Neuron (in vitro differentiated cells): ENCODE measurements around the gene ZNF839.

Experiments used
- H2AFZ ChIP-seq: one replicate; pipeline ENCODE4 v1.6.1; 2013; ENCODE audit warnings: low read depth, mild to moderate bottlenecking, inconsistent platforms, low read length, moderate library complexity
- H3K27me3 ChIP-seq: one replicate; pipeline ENCODE4 v1.6.1; 2013; ENCODE audit warnings: low read length; ENCODE audit not compliant: insufficient read depth
- H3K36me3 ChIP-seq: one replicate; pipeline ENCODE4 v1.6.1; 2013; ENCODE audit warnings: low read length; ENCODE audit not compliant: insufficient read depth
- H3K4me1 ChIP-seq: one replicate; pipeline ENCODE4 v1.6.1; 2013; ENCODE audit warnings: low read length; ENCODE audit not compliant: insufficient read depth
- H3K4me3 ChIP-seq: 2 replicates; pipeline ENCODE4 v1.5.1; 2013; ENCODE audit warnings: mild to moderate bottlenecking, low read length, moderate library complexity
- H3K9me3 ChIP-seq: one replicate; pipeline ENCODE4 v1.6.1; 2013; ENCODE audit warnings: low read length

The ZNF839 gene

DNA sequence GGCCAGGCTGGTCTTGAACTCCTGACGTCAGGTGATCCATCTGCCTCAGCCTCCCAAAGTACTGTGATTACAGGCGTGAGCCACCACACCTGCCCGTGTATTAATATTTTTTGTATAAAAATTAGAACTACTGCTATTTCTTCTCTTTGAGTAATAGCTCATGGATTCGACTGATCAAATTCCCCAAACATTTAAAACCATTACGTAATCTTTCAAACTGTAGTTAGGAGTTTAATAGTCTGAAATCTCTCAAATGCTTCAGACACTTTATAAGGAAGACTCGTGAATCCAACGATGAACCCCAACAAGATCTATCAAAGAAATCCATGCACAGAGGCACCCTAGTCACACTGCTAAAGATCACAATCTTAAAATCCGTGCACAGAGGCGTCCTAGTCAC lies 59.3 kb downstream of the ZNF839 start:
- Histone ChIP-seq H3K4me3 (no peak overlapping the region), H3K27me3 (no peaks in the 10 kb centered on the region), H2AFZ (no peak overlapping the region), H3K4me1 (no peaks in the 10 kb centered on the region), H3K9me3 (no peaks in the 10 kb centered on the region), H3K36me3 (peaks cover 32% of the 10 kb centered on the region)

- H3K36me3 ChIP-seq: peaks cover 9% of the 10 kb centered on the region
- H2AFZ ChIP-seq: no peak overlapping the region
Observed at GRCh38 chr14:102387086-102387485, 67.5 kb downstream of the ZNF839 start.

GRCh38 chr14:102389246-102389645 lies 69.7 kb downstream of the ZNF839 start:
- peaks cover 9% of the 10 kb centered on the region for H3K36me3 ChIP-seq

More at GRCh38 chr14:102387086-102387485, 67.5 kb downstream of the ZNF839 start:
- H3K9me3 ChIP-seq: no peaks in the 10 kb centered on the region
- H3K4me1 ChIP-seq: peaks cover 21% of the 10 kb centered on the region
- no peak overlapping the region for H3K4me3 ChIP-seq
- no peaks in the 10 kb centered on the region for H3K27me3 ChIP-seq

DNA sequence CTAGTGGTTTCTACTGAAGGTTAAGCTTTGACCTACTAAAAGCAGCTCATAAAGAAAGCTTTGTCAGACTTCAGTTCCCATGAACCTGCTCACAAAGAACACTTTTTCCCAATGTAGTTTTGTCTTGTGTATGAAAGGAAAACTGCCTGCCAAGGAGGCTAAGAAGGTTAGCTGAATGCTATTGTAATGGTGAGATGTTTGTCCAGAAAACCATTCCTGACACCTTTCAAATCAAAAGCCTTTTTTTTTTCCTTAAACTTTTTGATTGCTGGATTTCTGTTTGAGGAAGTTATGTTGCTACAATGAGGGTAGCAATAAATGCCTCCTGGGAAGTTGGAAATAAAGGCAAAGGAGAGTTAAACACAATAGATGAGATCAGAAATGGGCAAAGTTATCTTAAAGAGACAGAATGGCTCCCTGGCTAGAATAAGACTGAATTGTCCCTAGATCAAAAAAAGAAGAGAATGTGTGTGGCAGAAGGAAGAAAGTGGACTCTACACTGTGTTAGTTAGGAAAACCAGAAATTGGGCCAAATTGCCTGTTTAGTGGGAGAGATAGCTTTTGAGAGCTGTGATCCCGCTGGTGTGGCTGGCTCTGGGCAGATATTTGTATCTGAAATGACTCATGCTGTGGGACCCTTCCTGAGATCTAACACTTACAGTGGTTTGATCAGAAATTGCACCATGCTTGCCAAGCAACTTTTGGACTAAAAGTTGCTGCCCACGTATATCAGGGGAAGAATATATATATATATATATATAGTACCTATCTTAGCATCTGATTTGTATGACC lies 70.7 kb downstream of the ZNF839 start:
- H3K9me3 ChIP-seq: no peaks in the 10 kb centered on the region
- no peaks in the 10 kb centered on the region for H3K27me3 ChIP-seq
- no peak overlapping the region for H2AFZ ChIP-seq
- H3K36me3 ChIP-seq: peaks cover 7% of the 10 kb centered on the region
- H3K4me1 ChIP-seq: peaks cover 21% of the 10 kb centered on the region
- no peak overlapping the region for H3K4me3 ChIP-seq

More at GRCh38 chr14:102389246-102389645, 69.7 kb downstream of the ZNF839 start:
- Histone ChIP-seq H3K4me1 (peaks cover 21% of the 10 kb centered on the region), H3K4me3 (no peak overlapping the region), H2AFZ (no peak overlapping the region), H3K9me3 (no peaks in the 10 kb centered on the region), H3K27me3 (no peaks in the 10 kb centered on the region)
